Osteoblast (primary cell): ENCODE results near the gene FKTN. TPM values are rescaled to one million over a fixed set of nuclear protein-coding genes. Genes with fewer than 3 reads are reported as not detected.

ENCODE experiments used
- DNase-seq: peaks from one replicate; pipeline ENCODE4 v3.0.0; 2011; ENCODE audit warnings: low spot score, mixed read lengths; ENCODE audit not compliant: insufficient read length; ENCODE audit errors: missing footprints
- H2AFZ ChIP-seq: 2 replicates; pipeline ENCODE4 v1.6.0; 2011; ENCODE audit warnings: mild to moderate bottlenecking, low read length
- H3K27ac ChIP-seq: 2 replicates; pipeline ENCODE4 v1.5.1; 2011; ENCODE audit warnings: mild to moderate bottlenecking, low read depth, low read length, moderate library complexity
- H3K27me3 ChIP-seq: 2 replicates; pipeline ENCODE4 v1.6.0; 2012; ENCODE audit warnings: mild to moderate bottlenecking, control low read depth, inconsistent platforms, low read length, moderate library complexity; ENCODE audit not compliant: insufficient read depth
- H3K36me3 ChIP-seq: 2 replicates; pipeline ENCODE4 v1.5.1; 2011; ENCODE audit warnings: mild to moderate bottlenecking, low read length, control low read depth, moderate library complexity; ENCODE audit not compliant: insufficient read depth
- H3K4me1 ChIP-seq: 2 replicates; pipeline ENCODE4 v1.5.1; 2011; ENCODE audit warnings: mild to moderate bottlenecking, low read length, control low read depth, moderate library complexity; ENCODE audit not compliant: insufficient read depth
- H3K4me2 ChIP-seq: 2 replicates; pipeline ENCODE4 v1.6.0; 2011; ENCODE audit warnings: mild to moderate bottlenecking, low read length; ENCODE audit not compliant: insufficient read depth
- H3K4me3 ChIP-seq: fragments of 200-600 bp; sonication (generic); 3 replicates; pipeline ENCODE4 v1.5.1; 2012; ENCODE audit warnings: mild to moderate bottlenecking, low read length, inconsistent platforms; ENCODE audit not compliant: insufficient read depth
- H3K79me2 ChIP-seq: 2 replicates; pipeline ENCODE4 v1.6.0; 2012; ENCODE audit warnings: mild to moderate bottlenecking, low read length, control low read depth, inconsistent platforms; ENCODE audit not compliant: insufficient read depth
- H3K9me3 ChIP-seq: 2 replicates; pipeline ENCODE4 v1.5.1; 2011; ENCODE audit warnings: low read depth, low read length, control low read depth
- H4K20me1 ChIP-seq: 2 replicates; pipeline ENCODE4 v1.6.0; 2012; ENCODE audit warnings: mild to moderate bottlenecking, low read length, control low read depth; ENCODE audit not compliant: insufficient read depth
- total RNA-seq: library from RNA; depleted of rRNA; stranded (reverse); fragments of >200 nt; gene quantifications from 2 replicates; pipeline ENCODE4 v1.2.3, GENCODE V29; 2012
- TF ChIP-seq, protein P1 (sequence below): IDR thresholded peaks from 2 replicates; pipeline ENCODE4 v1.5.1; 2011; ENCODE audit warnings: mild to moderate bottlenecking, low read depth, low read length, moderate library complexity; ENCODE audit errors: extremely low read depth

FKTN gene
- total RNA-seq, 1 donor = 21.0 TPM

DNA sequence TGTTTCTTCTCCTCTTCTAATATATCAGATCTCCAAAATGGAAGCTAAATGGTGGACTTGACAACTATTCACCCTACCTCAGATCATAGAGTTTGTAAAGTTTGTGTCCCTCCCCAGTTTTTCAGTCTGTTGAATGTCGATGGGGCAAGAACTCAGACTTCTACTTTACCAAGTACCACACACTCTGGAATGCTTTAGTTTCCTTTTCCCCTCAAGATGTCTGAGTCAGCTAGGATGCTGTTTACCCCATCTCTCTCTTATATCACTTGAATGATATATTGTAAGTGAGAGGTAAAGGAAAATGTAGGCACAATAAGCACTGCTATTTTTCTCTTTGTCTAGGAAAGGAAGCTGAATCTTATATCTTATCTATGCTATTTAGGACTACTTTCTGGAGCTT lies 78.4 kb downstream of the FKTN start:
- no peak for DNase-seq
- H3K27me3 ChIP-seq = no peaks in the 10 kb centered on the region
- no peak overlapping the region for H3K4me3 ChIP-seq
- H2AFZ ChIP-seq = no peak overlapping the region
- no peaks in the 10 kb centered on the region for H3K4me1 ChIP-seq
- H3K4me2 ChIP-seq = no peak overlapping the region
- TF ChIP-seq, protein P1, sequence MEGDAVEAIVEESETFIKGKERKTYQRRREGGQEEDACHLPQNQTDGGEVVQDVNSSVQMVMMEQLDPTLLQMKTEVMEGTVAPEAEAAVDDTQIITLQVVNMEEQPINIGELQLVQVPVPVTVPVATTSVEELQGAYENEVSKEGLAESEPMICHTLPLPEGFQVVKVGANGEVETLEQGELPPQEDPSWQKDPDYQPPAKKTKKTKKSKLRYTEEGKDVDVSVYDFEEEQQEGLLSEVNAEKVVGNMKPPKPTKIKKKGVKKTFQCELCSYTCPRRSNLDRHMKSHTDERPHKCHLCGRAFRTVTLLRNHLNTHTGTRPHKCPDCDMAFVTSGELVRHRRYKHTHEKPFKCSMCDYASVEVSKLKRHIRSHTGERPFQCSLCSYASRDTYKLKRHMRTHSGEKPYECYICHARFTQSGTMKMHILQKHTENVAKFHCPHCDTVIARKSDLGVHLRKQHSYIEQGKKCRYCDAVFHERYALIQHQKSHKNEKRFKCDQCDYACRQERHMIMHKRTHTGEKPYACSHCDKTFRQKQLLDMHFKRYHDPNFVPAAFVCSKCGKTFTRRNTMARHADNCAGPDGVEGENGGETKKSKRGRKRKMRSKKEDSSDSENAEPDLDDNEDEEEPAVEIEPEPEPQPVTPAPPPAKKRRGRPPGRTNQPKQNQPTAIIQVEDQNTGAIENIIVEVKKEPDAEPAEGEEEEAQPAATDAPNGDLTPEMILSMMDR = no peak
- no peaks in the 10 kb centered on the region for H3K36me3 ChIP-seq
- H3K9me3 ChIP-seq = no peaks in the 10 kb centered on the region
- H3K27ac ChIP-seq = no peak overlapping the region
- H4K20me1 ChIP-seq = no peaks in the 10 kb centered on the region
- no peaks in the 10 kb centered on the region for H3K79me2 ChIP-seq

DNA sequence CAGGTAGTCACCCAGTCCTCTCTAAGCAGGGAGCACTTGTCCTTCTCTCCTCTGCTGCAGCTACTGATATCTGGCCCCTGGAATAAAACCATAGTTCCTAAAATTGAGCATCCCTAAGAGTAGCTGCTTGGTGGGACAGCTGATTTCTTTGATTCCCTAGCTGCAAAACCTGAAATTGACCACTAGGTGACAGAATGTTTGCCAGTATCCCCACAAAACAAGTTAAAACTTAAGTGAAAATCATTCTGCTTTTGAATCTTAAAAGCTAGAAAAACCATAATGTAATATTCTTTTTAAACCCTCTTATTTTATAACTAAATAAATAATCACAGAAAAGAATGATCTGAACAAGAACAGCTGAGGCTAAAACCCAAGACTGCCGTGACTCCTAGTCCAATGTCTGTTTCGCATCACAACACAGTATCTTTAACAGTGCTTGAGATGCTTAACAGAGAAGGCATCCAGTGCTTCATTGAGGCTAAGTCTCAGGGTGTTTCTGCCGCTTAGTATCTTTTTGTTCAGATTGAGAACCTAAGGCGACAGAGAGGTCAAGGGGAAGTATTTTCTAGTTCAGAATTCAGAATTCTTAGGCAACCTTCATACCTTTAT lies 80.0 kb downstream of the FKTN start:
- Histone ChIP-seq H3K36me3 (no peaks in the 10 kb centered on the region), H3K9me3 (no peaks in the 10 kb centered on the region), H3K27ac (no peak overlapping the region), H3K27me3 (no peaks in the 10 kb centered on the region), H2AFZ (no peak overlapping the region), H3K79me2 (no peaks in the 10 kb centered on the region), H3K4me2 (no peak overlapping the region), H4K20me1 (no peaks in the 10 kb centered on the region), H3K4me1 (no peaks in the 10 kb centered on the region), H3K4me3 (no peak overlapping the region)
- DNase-seq = no peak
- TF ChIP-seq, protein P1 = peak; percentile 57

DNA sequence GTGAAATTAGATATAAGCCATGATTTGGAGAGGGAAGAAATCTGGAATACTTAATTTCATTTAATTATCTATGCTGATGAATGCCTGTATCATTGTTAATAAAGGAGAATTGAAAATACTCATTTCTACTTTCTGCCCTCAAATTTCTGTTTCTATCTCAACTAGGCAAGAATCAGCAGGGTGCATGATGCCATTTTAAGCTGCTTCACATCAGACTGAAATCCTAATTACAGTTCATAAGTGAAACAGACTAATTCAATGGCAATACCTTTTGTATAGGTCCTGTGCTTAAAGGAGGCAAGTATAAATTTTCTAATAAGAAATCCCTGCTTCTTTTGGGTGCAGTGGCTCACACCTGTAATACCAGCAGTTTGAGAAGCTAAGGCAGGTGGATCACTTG lies 82.0 kb downstream of the FKTN start:
- Histone ChIP-seq H3K9me3 (no peaks in the 10 kb centered on the region), H2AFZ (no peak overlapping the region), H3K27me3 (no peaks in the 10 kb centered on the region), H3K36me3 (no peaks in the 10 kb centered on the region), H3K27ac (no peak overlapping the region), H3K4me1 (no peaks in the 10 kb centered on the region), H3K79me2 (no peaks in the 10 kb centered on the region), H3K4me2 (no peak overlapping the region), H3K4me3 (no peak overlapping the region), H4K20me1 (no peaks in the 10 kb centered on the region)
- TF ChIP-seq, protein P1 = no peak
- DNase-seq = no peak

DNA sequence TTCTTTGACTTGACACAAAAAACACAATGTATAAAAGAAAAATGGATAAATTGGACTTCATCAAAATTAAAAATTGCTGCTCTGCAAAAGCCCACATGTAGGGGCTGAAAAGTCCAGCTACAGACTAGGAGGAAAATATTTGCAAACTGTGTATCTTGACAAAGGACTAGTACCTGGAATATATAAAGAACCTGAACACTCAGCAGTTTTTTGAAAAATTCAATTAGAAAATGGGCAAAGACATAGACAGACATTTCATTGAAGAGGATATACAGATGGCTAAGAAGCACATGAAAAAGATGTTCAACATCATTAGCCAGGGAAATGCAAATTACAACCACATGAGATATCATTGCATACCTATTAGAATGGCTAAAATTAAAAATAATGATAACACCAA lies 85.9 kb downstream of the FKTN start:
- Histone ChIP-seq H3K4me3 (no peak overlapping the region), H3K79me2 (no peaks in the 10 kb centered on the region), H3K9me3 (no peaks in the 10 kb centered on the region), H2AFZ (no peak overlapping the region), H4K20me1 (no peaks in the 10 kb centered on the region), H3K27me3 (no peaks in the 10 kb centered on the region), H3K27ac (no peak overlapping the region), H3K4me2 (no peak overlapping the region), H3K4me1 (no peaks in the 10 kb centered on the region), H3K36me3 (no peaks in the 10 kb centered on the region)
- no peak for DNase-seq
- TF ChIP-seq, protein P1 = no peak
